ENCODE results near the gene AJAP1. TPM values are rescaled to one million over a fixed set of nuclear protein-coding genes. Genes with fewer than 3 reads are reported as not detected.
A peak's percentile ranks its signal among the peaks of the same experiment; 100 is the strongest.

The AJAP1 gene
- total RNA-seq, 4 donors from 2014 or later = 0.30 to 4.0 (median 1.0) TPM

GRCh38 chr1:4778056-4778455 is 123.6 kb downstream of the AJAP1 start:
- Histone ChIP-seq H3K27me3 (peaks cover 0 to 6% (median 0%) of the 10 kb centered on the region in 4 donors), H3K4me1 (peaks cover 0 to 18% (median 13%) of the 10 kb centered on the region in 3 donors), H3K27ac (no peak overlapping the region), H3K9me3 (no peaks in the 10 kb centered on the region), H3K36me3 (no peaks in the 10 kb centered on the region), H3K4me3 (no peak overlapping the region)
- 45 to 46% methylated on average over 6 to 7 of the region's 7 CpGs for WGBS, 2 donors
- TF ChIP-seq CTCF (IDR thresholded peaks at IDR 0.05) = peak in 4 of 6 experiments; percentile 11 to 43 (median 22)
- no peak for TF ChIP-seq POLR2A (IDR thresholded peaks at IDR 0.05)
- intact Hi-C loops (cut with DNase I) = no loop called here
- no peak for DNase-seq

- WGBS, 2 donors = 80% methylated on average over 7 of the region's 14 CpGs; no CpG with 5 or more reads in 1 of the 2 donors
- Histone ChIP-seq H3K4me3 (no peak overlapping the region), H3K27me3 (no peaks in the 10 kb centered on the region), H3K27ac (no peak overlapping the region), H3K4me1 (peaks cover 0 to 34% (median 13%) of the 10 kb centered on the region in 3 donors), H3K36me3 (no peaks in the 10 kb centered on the region), H3K9me3 (no peaks in the 10 kb centered on the region)
- TF ChIP-seq CTCF (IDR thresholded peaks at IDR 0.05) = no peak
- no peak for TF ChIP-seq POLR2A (IDR thresholded peaks at IDR 0.05)
- intact Hi-C loops (cut with DNase I) = no loop called here
- no peak for DNase-seq
Observed at GRCh38 chr1:4781646-4782045, 127.2 kb downstream of the AJAP1 start.

GRCh38 chr1:4784761-4785160 is 130.4 kb downstream of the AJAP1 start:
- no peak overlapping the region for H3K27ac ChIP-seq
- no peaks in the 10 kb centered on the region for H3K36me3 ChIP-seq
- no peaks in the 10 kb centered on the region for H3K27me3 ChIP-seq
- no peak overlapping the region for H3K4me3 ChIP-seq
- H3K9me3 ChIP-seq = no peaks in the 10 kb centered on the region
- no peak for DNase-seq
- TF ChIP-seq POLR2A (IDR thresholded peaks at IDR 0.05) = no peak
- no peak for TF ChIP-seq CTCF (IDR thresholded peaks at IDR 0.05)
- intact Hi-C loops (cut with DNase I) = no loop called here
- peaks cover 0 to 17% (median 0%) of the 10 kb centered on the region in 3 donors for H3K4me1 ChIP-seq
- 54 to 67% methylated on average over 10 to 11 of the region's 17 CpGs for WGBS, 2 donors

GRCh38 chr1:4786055-4786454 is 131.6 kb downstream of the AJAP1 start:
- no peak for DNase-seq
- Histone ChIP-seq H3K27ac (no peak overlapping the region), H3K27me3 (no peaks in the 10 kb centered on the region), H3K4me3 (no peak overlapping the region), H3K4me1 (peaks cover 0 to 16% (median 0%) of the 10 kb centered on the region in 3 donors), H3K9me3 (no peaks in the 10 kb centered on the region), H3K36me3 (no peaks in the 10 kb centered on the region)
- 76 to 90% methylated on average over 3 to 8 of the region's 8 CpGs for WGBS, 2 donors
- intact Hi-C loops (cut with DNase I) = no loop called here
- TF ChIP-seq CTCF (IDR thresholded peaks at IDR 0.05) = no peak
- TF ChIP-seq POLR2A (IDR thresholded peaks at IDR 0.05) = no peak

GRCh38 chr1:4787551-4787950 is 133.1 kb downstream of the AJAP1 start:
- WGBS, 2 donors = 84 to 100% methylated on average over 1 to 5 of the region's 5 CpGs
- Histone ChIP-seq H3K27ac (no peak overlapping the region), H3K36me3 (no peaks in the 10 kb centered on the region), H3K4me3 (no peak overlapping the region), H3K9me3 (no peaks in the 10 kb centered on the region), H3K27me3 (no peaks in the 10 kb centered on the region), H3K4me1 (peaks cover 0 to 16% (median 0%) of the 10 kb centered on the region in 3 donors)
- no peak for DNase-seq
- TF ChIP-seq POLR2A (IDR thresholded peaks at IDR 0.05) (no peak), CTCF (IDR thresholded peaks at IDR 0.05) (no peak)
- intact Hi-C loops (cut with DNase I) = no loop called here

All from esophagus squamous epithelium (tissue), 5 donors.